SK-N-SH (cell line): ENCODE results near the gene ZNF32.

Experiments
- EZH2phosphoT487 ChIP-seq: fragments of 200-600 bp; sonication (generic); IDR thresholded peaks from 2 replicates; pipeline ENCODE4 v1.6.1; 2017; ENCODE audit warnings: low read depth, mixed run types, mild to moderate bottlenecking, antibody characterized with exemption, moderate library complexity, borderline replicate concordance
- GABPA ChIP-seq: IDR thresholded peaks from 2 replicates; pipeline ENCODE4 v1.4.0; 2012; ENCODE audit warnings: low read depth, mild to moderate bottlenecking
- MXI1 ChIP-seq: IDR thresholded peaks from 2 replicates; pipeline ENCODE4 v1.6.1; 2012; ENCODE audit warnings: mild to moderate bottlenecking, low read depth, low read length, improper control_type of control experiment
- POLR2AphosphoS5 ChIP-seq: IDR thresholded peaks from 2 replicates; pipeline ENCODE4 v1.6.1; 2012; ENCODE audit warnings: low read depth, low read length
- RFX5 ChIP-seq: IDR thresholded peaks from 2 replicates; pipeline ENCODE4 v1.6.1; 2012; ENCODE audit warnings: mild to moderate bottlenecking, improper control_type of control experiment, low read length
- SMC3 ChIP-seq: IDR thresholded peaks from 2 replicates; pipeline ENCODE4 v1.6.1; 2012; ENCODE audit warnings: low read depth, low read length, improper control_type of control experiment
- TCF12 ChIP-seq: IDR thresholded peaks from 2 replicates; pipeline ENCODE4 v1.4.0; 2012
- TF ChIP-seq, protein P1 (sequence below): fragments of 200-600 bp; sonication (generic); IDR thresholded peaks from 2 replicates; pipeline ENCODE4 v1.6.1; 2017; ENCODE audit warnings: antibody characterized with exemption, mild to moderate bottlenecking, moderate library complexity
- TF ChIP-seq, protein P2 (sequence below): fragments of 150-350 bp; IDR thresholded peaks from 2 replicates; pipeline ENCODE4 v1.6.1; 2017; ENCODE audit warnings: antibody characterized with exemption, low read length, low read depth, borderline replicate concordance

GRCh38 chr10:43678654-43679053 is 30.0 kb upstream of the ZNF32 start:
- TF ChIP-seq MXI1, result no peak
- no peak for TF ChIP-seq EZH2phosphoT487
- TF ChIP-seq, protein P1, sequence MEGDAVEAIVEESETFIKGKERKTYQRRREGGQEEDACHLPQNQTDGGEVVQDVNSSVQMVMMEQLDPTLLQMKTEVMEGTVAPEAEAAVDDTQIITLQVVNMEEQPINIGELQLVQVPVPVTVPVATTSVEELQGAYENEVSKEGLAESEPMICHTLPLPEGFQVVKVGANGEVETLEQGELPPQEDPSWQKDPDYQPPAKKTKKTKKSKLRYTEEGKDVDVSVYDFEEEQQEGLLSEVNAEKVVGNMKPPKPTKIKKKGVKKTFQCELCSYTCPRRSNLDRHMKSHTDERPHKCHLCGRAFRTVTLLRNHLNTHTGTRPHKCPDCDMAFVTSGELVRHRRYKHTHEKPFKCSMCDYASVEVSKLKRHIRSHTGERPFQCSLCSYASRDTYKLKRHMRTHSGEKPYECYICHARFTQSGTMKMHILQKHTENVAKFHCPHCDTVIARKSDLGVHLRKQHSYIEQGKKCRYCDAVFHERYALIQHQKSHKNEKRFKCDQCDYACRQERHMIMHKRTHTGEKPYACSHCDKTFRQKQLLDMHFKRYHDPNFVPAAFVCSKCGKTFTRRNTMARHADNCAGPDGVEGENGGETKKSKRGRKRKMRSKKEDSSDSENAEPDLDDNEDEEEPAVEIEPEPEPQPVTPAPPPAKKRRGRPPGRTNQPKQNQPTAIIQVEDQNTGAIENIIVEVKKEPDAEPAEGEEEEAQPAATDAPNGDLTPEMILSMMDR, result no peak
- TF ChIP-seq, protein P2, sequence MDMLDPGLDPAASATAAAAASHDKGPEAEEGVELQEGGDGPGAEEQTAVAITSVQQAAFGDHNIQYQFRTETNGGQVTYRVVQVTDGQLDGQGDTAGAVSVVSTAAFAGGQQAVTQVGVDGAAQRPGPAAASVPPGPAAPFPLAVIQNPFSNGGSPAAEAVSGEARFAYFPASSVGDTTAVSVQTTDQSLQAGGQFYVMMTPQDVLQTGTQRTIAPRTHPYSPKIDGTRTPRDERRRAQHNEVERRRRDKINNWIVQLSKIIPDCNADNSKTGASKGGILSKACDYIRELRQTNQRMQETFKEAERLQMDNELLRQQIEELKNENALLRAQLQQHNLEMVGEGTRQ, result no peak
- TF ChIP-seq GABPA, result no peak
- no peak for TF ChIP-seq POLR2AphosphoS5
- TF ChIP-seq RFX5, result no peak
- TF ChIP-seq SMC3, result no peak
- no peak for TF ChIP-seq TCF12
